Thoracic aorta (tissue), 2 donors: Measurements from ENCODE around the gene TTI1. TPM values are rescaled to one million over a fixed set of nuclear protein-coding genes. Genes with fewer than 3 reads are reported as not detected.

ENCODE experiments used
- ATAC-seq: fragments of 150-250 bp; one replicate; pipeline ENCODE4 v1.8.0; 2017; ENCODE audit warnings: low read depth; ENCODE audit not compliant: insufficient number of reproducible peaks, low FRiP score
- DNase-seq: peaks from one replicate; pipeline ENCODE4 v3.0.0-alpha.2; 2020; ENCODE audit warnings: low spot score
- H3K27ac ChIP-seq, 2 donors: fragments of 200-600 bp; sonication (generic); 1 replicate in 1 of 2; 2 replicates in 1 of 2; pipeline ENCODE4 v1.5.1; 2016; ENCODE audit warnings: mild to moderate bottlenecking in 2 of 2, moderate library complexity in 2 of 2
- H3K27me3 ChIP-seq: fragments of 200-600 bp; sonication (generic); replicated peaks from 2 replicates; pipeline ENCODE4 v1.6.0; 2016; ENCODE audit warnings: mild to moderate bottlenecking; ENCODE audit not compliant: insufficient read depth
- H3K36me3 ChIP-seq: fragments of 200-600 bp; sonication (generic); one replicate; pipeline ENCODE4 v1.5.1; 2016
- H3K4me1 ChIP-seq, 2 donors: fragments of 200-600 bp; sonication (generic); 1 replicate in 1 of 2; 2 replicates in 1 of 2; pipeline versions ENCODE4 v1.5.1 to v1.6.0; 2016; ENCODE audit warnings: low read depth in 2 of 2, mild to moderate bottlenecking in 1 of 2; ENCODE audit not compliant: control insufficient read depth in 1 of 2
- H3K4me3 ChIP-seq: fragments of 200-600 bp; sonication (generic); 2 replicates; pipeline ENCODE4 v1.5.1; 2016; ENCODE audit warnings: mild to moderate bottlenecking
- H3K9me3 ChIP-seq: fragments of 200-600 bp; sonication (generic); 2 replicates; pipeline ENCODE4 v1.5.1; 2016
- total RNA-seq, 2 donors: library from RNA; depleted of rRNA; stranded (reverse); fragments of >200 nt; gene quantifications; one replicate each; pipeline versions ENCODE4 v1.1.0 to v1.2.3, GENCODE V29; 2016
- TF ChIP-seq, protein P1 (sequence below): fragments of 200-600 bp; sonication (generic); IDR thresholded peaks from one replicate; pipeline ENCODE4 v1.5.1; 2019; ENCODE audit warnings: antibody characterized with exemption

TTI1 gene
- total RNA-seq, 2 donors from 2014 or later: 12.2 to 20.1 TPM

DNA sequence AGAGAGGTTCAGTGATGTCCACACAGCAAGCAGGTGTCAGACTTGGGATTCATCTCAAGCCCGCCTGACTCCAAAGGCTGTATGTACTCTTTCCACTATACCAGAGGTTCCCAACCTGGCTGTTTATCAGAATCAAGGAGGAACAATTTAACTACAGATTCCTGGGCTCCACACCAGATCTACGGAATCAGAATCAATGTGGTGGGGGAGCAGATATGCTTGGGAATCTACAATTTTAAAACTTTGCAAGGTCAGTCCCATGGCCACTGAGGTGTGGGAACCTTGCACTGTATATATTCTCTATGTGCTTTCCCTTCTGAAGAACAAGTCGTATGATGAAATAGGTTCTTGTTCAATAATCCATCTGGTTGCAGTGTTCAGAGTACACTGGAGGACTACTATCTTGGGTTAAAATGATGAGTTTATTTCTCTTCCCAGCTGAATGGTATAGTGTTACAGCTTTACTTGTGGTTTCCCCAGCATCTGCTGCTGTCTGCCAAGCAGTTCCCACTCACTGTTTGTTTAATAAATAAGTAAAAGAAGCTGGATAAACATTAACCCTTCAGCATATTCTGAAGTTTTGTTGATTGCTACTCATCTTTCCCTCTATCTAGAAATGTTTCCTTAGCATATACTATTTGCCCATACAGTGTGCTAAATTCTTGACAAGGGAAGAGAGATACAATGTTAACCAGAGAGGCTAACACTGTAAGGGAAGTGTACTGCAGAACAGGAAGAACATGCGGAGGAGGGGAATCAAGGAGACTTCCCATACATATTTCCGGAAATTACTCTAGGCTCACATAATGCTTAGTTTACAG, 9.9 kb downstream of the TTI1 start:
- TF ChIP-seq, protein P1, sequence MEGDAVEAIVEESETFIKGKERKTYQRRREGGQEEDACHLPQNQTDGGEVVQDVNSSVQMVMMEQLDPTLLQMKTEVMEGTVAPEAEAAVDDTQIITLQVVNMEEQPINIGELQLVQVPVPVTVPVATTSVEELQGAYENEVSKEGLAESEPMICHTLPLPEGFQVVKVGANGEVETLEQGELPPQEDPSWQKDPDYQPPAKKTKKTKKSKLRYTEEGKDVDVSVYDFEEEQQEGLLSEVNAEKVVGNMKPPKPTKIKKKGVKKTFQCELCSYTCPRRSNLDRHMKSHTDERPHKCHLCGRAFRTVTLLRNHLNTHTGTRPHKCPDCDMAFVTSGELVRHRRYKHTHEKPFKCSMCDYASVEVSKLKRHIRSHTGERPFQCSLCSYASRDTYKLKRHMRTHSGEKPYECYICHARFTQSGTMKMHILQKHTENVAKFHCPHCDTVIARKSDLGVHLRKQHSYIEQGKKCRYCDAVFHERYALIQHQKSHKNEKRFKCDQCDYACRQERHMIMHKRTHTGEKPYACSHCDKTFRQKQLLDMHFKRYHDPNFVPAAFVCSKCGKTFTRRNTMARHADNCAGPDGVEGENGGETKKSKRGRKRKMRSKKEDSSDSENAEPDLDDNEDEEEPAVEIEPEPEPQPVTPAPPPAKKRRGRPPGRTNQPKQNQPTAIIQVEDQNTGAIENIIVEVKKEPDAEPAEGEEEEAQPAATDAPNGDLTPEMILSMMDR: no peak
- no peak for ATAC-seq
- DNase-seq: no peak
- H3K4me1 ChIP-seq: peaks cover 4 to 5% of the 10 kb centered on the region in 2 donors
- H3K27me3 ChIP-seq: no peaks in the 10 kb centered on the region
- no peak overlapping the region for H3K27ac ChIP-seq
- no peak overlapping the region for H3K4me3 ChIP-seq
- peaks cover 9% of the 10 kb centered on the region for H3K36me3 ChIP-seq
- H3K9me3 ChIP-seq: no peaks in the 10 kb centered on the region

DNA sequence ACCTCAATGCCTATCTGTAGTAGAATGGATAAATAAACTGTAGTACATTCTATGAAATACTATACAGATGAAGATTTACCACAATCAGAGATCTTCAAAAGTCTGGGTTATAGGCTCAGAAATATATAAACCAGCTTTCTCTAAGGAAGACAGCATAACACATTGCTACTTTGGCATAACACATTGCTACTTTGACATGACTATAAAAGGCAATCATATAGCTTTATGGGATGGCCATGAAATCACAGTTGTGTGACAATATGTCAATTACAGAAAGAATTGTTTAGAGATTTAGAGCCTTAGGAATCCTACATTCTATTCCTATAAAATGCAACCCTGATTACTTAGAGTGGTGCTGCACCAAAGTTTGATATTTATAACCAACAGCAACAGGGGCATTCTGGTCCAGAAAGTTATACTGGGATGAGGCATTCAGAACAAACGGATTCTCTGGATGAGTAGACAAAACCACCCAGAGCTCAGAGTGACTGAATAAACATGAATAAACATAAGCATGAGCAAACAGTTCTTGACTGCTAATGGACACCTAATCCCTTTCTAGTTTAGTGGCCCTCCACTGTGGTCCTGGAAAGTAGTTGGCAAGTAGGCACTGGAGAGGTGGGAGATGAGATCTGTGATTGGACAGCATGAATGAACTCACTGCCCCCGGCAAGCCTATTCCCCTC, 12.0 kb downstream of the TTI1 start:
- H3K27ac ChIP-seq: no peak overlapping the region
- H3K9me3 ChIP-seq: peaks cover 2% of the 10 kb centered on the region
- no peaks in the 10 kb centered on the region for H3K27me3 ChIP-seq
- no peak for DNase-seq
- peaks cover 25% of the 10 kb centered on the region for H3K36me3 ChIP-seq
- TF ChIP-seq, protein P1: no peak
- H3K4me1 ChIP-seq: peaks cover 4 to 5% of the 10 kb centered on the region in 2 donors
- no peak for ATAC-seq
- no peak overlapping the region for H3K4me3 ChIP-seq

DNA sequence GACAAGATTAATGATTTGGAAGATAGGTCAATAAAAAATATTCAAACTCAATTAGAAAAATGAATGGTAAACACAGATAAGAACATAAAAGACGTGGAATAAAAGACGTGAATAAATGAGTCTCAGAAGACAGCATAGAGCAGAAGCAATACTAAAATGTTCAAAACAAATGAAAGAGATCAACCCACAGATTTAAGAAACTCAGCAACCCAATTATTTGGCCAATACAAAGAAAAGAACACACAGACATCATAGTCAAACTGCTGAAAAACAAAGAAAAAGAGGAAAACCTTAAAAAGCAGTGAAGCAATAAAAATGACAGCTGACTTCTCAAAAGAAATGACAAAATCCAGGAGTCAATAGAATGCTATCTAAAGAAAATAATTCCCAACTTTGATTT, 14.9 kb downstream of the TTI1 start:
- no peak overlapping the region for H3K4me3 ChIP-seq
- no peak overlapping the region for H3K27ac ChIP-seq
- DNase-seq (no peak), ATAC-seq (no peak)
- TF ChIP-seq, protein P1: no peak
- H3K4me1 ChIP-seq: peaks cover 0 to 5% of the 10 kb centered on the region in 2 donors
- H3K9me3 ChIP-seq: peaks cover 2% of the 10 kb centered on the region
- H3K36me3 ChIP-seq: peaks cover 26% of the 10 kb centered on the region
- no peaks in the 10 kb centered on the region for H3K27me3 ChIP-seq

DNA sequence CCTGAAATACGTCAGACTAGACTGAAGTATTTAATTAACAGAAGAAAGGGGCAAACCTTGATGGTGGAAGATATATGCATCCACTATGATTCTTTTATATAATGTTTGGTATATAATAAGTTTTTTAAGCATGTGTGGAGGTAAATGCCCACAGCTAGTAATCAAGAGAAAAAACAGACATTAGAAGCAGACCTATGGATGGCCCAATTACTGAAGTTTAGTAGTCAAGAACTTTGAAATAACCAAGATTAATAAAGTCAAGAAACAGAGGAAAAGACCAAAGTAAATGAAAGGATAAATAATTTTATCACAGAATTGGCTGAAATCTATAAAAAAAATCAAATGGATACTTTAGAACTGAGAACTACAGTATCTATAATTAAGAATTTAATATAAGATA, 15.3 kb downstream of the TTI1 start:
- TF ChIP-seq, protein P1: no peak
- Histone ChIP-seq H3K36me3 (peaks cover 28% of the 10 kb centered on the region), H3K27ac (no peak overlapping the region), H3K9me3 (peaks cover 2% of the 10 kb centered on the region), H3K27me3 (no peaks in the 10 kb centered on the region), H3K4me3 (no peak overlapping the region), H3K4me1 (peaks cover 0 to 5% of the 10 kb centered on the region in 2 donors)
- DNase-seq: no peak
- ATAC-seq: no peak

DNA sequence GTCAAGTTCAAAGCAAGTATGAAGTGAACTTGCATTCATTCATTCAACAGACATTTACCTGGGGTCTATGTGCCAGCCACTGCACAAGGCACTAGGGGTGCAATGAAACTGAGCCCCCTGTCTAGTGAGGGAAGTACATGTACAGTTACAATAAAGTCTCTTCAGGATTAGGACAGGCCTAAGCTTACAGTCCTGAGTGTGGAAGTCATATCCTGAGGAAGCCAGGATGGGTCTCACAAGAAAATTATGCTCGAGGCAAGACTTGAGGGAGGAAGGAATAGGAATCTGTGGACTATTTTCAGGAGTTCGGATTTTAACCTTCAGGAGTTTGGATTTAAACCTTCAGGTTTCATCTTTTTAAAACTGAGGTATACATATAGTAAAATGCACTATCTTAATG, 19.4 kb downstream of the TTI1 start:
- H3K9me3 ChIP-seq: peaks cover 2% of the 10 kb centered on the region
- no peak overlapping the region for H3K27ac ChIP-seq
- H3K27me3 ChIP-seq: no peaks in the 10 kb centered on the region
- TF ChIP-seq, protein P1: no peak
- ATAC-seq: no peak
- H3K36me3 ChIP-seq: peaks cover 50% of the 10 kb centered on the region
- DNase-seq: no peak
- H3K4me1 ChIP-seq: no peaks in the 10 kb centered on the region
- H3K4me3 ChIP-seq: no peak overlapping the region
